Measurements from ENCODE around the gene AIFM1. TPM values are rescaled to one million over a fixed set of nuclear protein-coding genes. Genes with fewer than 3 reads are reported as not detected.

The AIFM1 gene
- total RNA-seq, 1 donor from 2014 or later, result 53.9 TPM

DNA sequence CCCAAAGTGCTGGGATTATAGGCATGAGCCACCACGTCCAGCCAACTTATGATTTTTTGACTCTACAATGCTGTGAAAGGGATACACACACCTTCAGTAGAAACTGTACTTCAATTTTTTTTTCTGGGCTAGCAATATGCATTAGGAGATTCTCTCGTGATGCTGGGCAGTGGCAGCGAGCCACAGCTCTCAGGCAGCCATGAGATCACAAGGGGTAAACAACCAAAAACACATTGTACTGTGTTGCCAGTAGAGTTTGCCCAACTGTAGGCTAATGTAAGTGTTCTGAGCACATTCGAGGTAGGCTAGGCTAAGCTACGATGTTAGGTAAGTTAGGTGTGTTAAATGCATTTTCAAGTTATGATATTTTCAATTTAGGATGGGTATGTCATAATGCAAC, 31.8 kb upstream of the AIFM1 start:
- Mint-ChIP-seq H3K27me3 (ENCODE audit: low read depth) (no peaks in the 10 kb centered on the region), H3K27ac (ENCODE audit: unreplicated experiment) (no peak overlapping the region), H3K36me3 (ENCODE audit: low read depth) (peaks cover 5% of the 10 kb centered on the region), H3K4me1 (peaks cover under 1% of the 10 kb centered on the region), H3K9me3 (peaks cover 3% of the 10 kb centered on the region), H3K4me3 (no peak overlapping the region)
- TF ChIP-seq, protein P1, sequence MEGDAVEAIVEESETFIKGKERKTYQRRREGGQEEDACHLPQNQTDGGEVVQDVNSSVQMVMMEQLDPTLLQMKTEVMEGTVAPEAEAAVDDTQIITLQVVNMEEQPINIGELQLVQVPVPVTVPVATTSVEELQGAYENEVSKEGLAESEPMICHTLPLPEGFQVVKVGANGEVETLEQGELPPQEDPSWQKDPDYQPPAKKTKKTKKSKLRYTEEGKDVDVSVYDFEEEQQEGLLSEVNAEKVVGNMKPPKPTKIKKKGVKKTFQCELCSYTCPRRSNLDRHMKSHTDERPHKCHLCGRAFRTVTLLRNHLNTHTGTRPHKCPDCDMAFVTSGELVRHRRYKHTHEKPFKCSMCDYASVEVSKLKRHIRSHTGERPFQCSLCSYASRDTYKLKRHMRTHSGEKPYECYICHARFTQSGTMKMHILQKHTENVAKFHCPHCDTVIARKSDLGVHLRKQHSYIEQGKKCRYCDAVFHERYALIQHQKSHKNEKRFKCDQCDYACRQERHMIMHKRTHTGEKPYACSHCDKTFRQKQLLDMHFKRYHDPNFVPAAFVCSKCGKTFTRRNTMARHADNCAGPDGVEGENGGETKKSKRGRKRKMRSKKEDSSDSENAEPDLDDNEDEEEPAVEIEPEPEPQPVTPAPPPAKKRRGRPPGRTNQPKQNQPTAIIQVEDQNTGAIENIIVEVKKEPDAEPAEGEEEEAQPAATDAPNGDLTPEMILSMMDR (conservative IDR thresholded peaks at IDR 0.05), result no peak
- DNase-seq (ENCODE audit: low read depth, low spot score), result no peak

DNA sequence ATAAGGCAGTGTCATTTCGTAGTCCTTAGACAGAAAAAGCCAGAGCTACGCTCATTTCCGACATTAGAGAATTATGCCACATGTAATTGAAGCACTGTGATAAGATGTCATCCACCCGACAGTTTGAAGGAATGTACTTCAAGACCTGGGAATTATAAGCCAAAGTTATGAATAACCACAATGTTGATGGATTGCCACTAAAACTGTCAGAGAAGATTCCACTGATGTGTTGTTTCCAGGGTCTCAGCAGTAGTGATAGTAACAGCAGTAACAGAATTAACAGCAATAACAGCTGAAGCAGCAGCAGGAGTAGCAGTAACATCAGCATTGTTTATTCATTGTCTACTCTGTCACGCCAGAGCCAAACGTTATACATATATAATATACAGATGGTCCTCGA, 30.8 kb upstream of the AIFM1 start:
- H3K27ac Mint-ChIP-seq (ENCODE audit: unreplicated experiment), result no peak overlapping the region
- peaks cover 3% of the 10 kb centered on the region for H3K9me3 Mint-ChIP-seq
- TF ChIP-seq, protein P1 (conservative IDR thresholded peaks at IDR 0.05), result no peak
- H3K4me3 Mint-ChIP-seq, result no peak overlapping the region
- no peak for DNase-seq (ENCODE audit: low read depth, low spot score)
- H3K27me3 Mint-ChIP-seq (ENCODE audit: low read depth), result no peaks in the 10 kb centered on the region
- H3K4me1 Mint-ChIP-seq, result peaks cover 3% of the 10 kb centered on the region
- H3K36me3 Mint-ChIP-seq (ENCODE audit: low read depth), result peaks cover 5% of the 10 kb centered on the region

DNA sequence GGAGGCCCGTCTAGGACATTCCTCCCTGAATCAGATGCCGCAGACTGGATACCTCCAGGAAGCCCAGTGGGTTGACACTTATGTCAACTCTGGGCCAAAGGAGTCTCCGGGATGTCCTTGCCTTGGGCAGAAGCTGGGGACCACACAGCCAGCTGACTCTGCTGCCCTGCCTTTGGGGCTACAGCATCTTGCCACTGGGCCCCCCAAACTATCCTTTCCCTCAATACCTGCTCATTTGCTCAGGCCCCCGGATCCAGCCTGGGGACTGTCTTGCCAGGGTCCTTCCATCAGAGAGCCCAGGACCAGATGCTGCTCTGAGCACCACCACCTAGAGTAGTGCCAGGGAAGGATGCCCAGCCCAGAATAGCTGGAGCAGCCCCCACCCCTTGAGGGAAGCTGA, 25.2 kb upstream of the AIFM1 start:
- H3K36me3 Mint-ChIP-seq (ENCODE audit: low read depth), result no peaks in the 10 kb centered on the region
- peaks cover 3% of the 10 kb centered on the region for H3K9me3 Mint-ChIP-seq
- H3K4me3 Mint-ChIP-seq, result no peak overlapping the region
- DNase-seq (ENCODE audit: low read depth, low spot score), result no peak
- TF ChIP-seq, protein P1 (conservative IDR thresholded peaks at IDR 0.05), result no peak
- no peaks in the 10 kb centered on the region for H3K27me3 Mint-ChIP-seq (ENCODE audit: low read depth)
- no peak overlapping the region for H3K27ac Mint-ChIP-seq (ENCODE audit: unreplicated experiment)
- H3K4me1 Mint-ChIP-seq, result peaks cover 3% of the 10 kb centered on the region

DNA sequence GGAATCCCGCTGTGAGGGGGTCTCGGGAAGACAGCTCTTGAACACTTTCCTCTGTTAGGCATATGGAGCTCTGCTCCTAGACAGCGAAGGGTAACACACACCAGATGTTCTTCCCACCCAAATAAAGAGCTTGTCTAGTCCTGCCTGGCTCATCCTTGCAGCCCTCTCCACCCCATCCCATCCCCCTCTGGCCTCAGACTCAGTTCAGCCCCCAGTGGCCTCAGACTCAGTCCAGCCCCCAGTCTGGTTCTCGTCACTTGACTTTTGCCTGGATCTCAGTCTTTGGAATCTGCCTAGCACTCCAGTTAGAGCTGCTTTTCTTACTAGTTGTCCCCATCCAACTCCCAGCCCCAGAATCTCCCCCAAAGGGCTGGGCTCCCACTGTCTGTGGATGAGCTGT, 21.0 kb upstream of the AIFM1 start:
- Mint-ChIP-seq H3K36me3 (ENCODE audit: low read depth) (peaks cover 4% of the 10 kb centered on the region), H3K27me3 (ENCODE audit: low read depth) (no peaks in the 10 kb centered on the region), H3K27ac (ENCODE audit: unreplicated experiment) (no peak overlapping the region), H3K4me1 (no peaks in the 10 kb centered on the region), H3K4me3 (no peak overlapping the region), H3K9me3 (peaks cover 3% of the 10 kb centered on the region)
- TF ChIP-seq, protein P1 (conservative IDR thresholded peaks at IDR 0.05), result no peak
- no peak for DNase-seq (ENCODE audit: low read depth, low spot score)

DNA sequence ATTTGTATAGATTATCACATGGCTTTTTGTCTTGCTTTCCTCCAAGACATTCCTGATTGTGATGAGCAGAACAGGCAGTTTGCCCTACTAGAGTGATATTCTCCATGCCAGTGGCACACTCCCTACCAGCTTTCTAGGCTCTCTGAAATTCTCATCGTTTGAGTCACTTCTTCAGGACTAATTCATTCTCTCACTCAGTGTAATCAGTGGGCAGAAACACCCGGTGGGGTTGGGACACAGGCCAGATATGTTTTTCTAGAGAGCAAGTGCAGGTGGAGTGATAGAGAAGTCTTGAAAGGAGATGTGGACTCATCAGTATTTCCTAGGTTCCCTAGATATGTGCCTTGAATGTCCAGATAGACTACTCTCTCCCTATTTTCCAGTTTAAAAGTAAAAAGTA, 19.2 kb upstream of the AIFM1 start:
- TF ChIP-seq, protein P1 (conservative IDR thresholded peaks at IDR 0.05), result no peak
- Mint-ChIP-seq H3K27ac (ENCODE audit: unreplicated experiment) (no peak overlapping the region), H3K4me3 (no peak overlapping the region), H3K36me3 (ENCODE audit: low read depth) (peaks cover 5% of the 10 kb centered on the region), H3K4me1 (peaks cover 1% of the 10 kb centered on the region), H3K9me3 (peaks cover 3% of the 10 kb centered on the region), H3K27me3 (ENCODE audit: low read depth) (no peaks in the 10 kb centered on the region)
- no peak for DNase-seq (ENCODE audit: low read depth, low spot score)

DNA sequence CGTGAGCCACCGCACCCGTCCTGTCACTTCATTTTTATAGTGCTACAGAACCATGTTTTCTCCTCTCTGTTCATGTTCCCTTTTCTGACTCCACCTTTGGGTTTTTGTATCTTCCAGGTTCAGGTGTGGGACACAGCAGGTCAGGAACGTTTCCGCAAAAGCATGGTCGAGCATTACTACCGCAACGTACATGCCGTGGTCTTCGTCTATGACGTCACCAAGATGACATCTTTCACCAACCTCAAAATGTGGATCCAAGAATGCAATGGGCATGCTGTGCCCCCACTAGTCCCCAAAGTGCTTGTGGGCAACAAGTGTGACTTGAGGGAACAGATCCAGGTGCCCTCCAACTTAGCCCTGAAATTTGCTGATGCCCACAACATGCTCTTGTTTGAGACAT, 18.5 kb upstream of the AIFM1 start:
- H3K4me3 Mint-ChIP-seq, result no peak overlapping the region
- H3K27me3 Mint-ChIP-seq (ENCODE audit: low read depth), result no peaks in the 10 kb centered on the region
- H3K9me3 Mint-ChIP-seq, result peaks cover 3% of the 10 kb centered on the region

More for the DNA sequence above, 18.5 kb upstream of the AIFM1 start:
- peaks cover 4% of the 10 kb centered on the region for H3K4me1 Mint-ChIP-seq
- peaks cover 9% of the 10 kb centered on the region for H3K36me3 Mint-ChIP-seq (ENCODE audit: low read depth)
- TF ChIP-seq, protein P1 (conservative IDR thresholded peaks at IDR 0.05), result no peak
- DNase-seq (ENCODE audit: low read depth, low spot score), result no peak
- no peak overlapping the region for H3K27ac Mint-ChIP-seq (ENCODE audit: unreplicated experiment)
